ENCODE results near the gene ITGA3.

- TF ChIP-seq EZH2phosphoT487 (conservative IDR thresholded peaks at IDR 0.05; ENCODE audit: low read length) (no peak), CTCF (IDR thresholded peaks at IDR 0.05; ENCODE audit: insufficient read depth, low read length, poor library complexity, severe bottlenecking) (no peak)
These were observed 24.2 kb downstream of the ITGA3 start for GRCh38 chr17:50080096-50080480.

Data from SU-DHL-6 (cell line).